ENCODE results near the gene ZNF579. TPM values are rescaled to one million over a fixed set of nuclear protein-coding genes. Genes with fewer than 3 reads are reported as not detected.

ZNF579 gene
- total RNA-seq, 1 donor from 2014 or later, result 35.0 TPM

GRCh38 chr19:55603581-55604292, 23.1 kb upstream of the ZNF579 start:
- Mint-ChIP-seq H3K27ac (peak overlapping the region; percentile 72), H3K9me3 (no peaks in the 10 kb centered on the region), H3K4me3 (no peak overlapping the region), H3K36me3 (peaks cover 8% of the 10 kb centered on the region), H3K27me3 (ENCODE audit: low read depth) (no peaks in the 10 kb centered on the region), H3K4me1 (peaks cover 33% of the 10 kb centered on the region)
- no peak for TF ChIP-seq CTCF (IDR thresholded peaks at IDR 0.05; ENCODE audit: unreplicated experiment)
- DNase-seq (ENCODE audit: low spot score in 2 of 2, unreplicated experiment in 2 of 2), result no peak

GRCh38 chr19:55603115-55603514, 22.5 kb upstream of the ZNF579 start:
- no peak for DNase-seq (ENCODE audit: low spot score in 2 of 2, unreplicated experiment in 2 of 2)
- TF ChIP-seq CTCF (IDR thresholded peaks at IDR 0.05; ENCODE audit: unreplicated experiment), result no peak
- Mint-ChIP-seq H3K4me3 (no peak overlapping the region), H3K36me3 (peaks cover 8% of the 10 kb centered on the region), H3K9me3 (no peaks in the 10 kb centered on the region), H3K27ac (peak overlapping the region; percentile 72), H3K4me1 (peaks cover 36% of the 10 kb centered on the region), H3K27me3 (ENCODE audit: low read depth) (no peaks in the 10 kb centered on the region)

GRCh38 chr19:55602104-55603001, 21.7 kb upstream of the ZNF579 start:
- peaks cover 9% of the 10 kb centered on the region for H3K36me3 Mint-ChIP-seq

GRCh38 chr19:55601084-55601483, 20.4 kb upstream of the ZNF579 start:
- Mint-ChIP-seq H3K4me1 (peaks cover 25% of the 10 kb centered on the region), H3K27ac (peak overlapping the region; percentile 83), H3K4me3 (peak overlapping the region; percentile 71), H3K36me3 (peaks cover 21% of the 10 kb centered on the region), H3K27me3 (ENCODE audit: low read depth) (no peaks in the 10 kb centered on the region), H3K9me3 (no peaks in the 10 kb centered on the region)
- TF ChIP-seq CTCF (IDR thresholded peaks at IDR 0.05; ENCODE audit: unreplicated experiment), result no peak
- no peak for DNase-seq (ENCODE audit: low spot score in 2 of 2, unreplicated experiment in 2 of 2)

More at GRCh38 chr19:55602104-55603001, 21.7 kb upstream of the ZNF579 start:
- TF ChIP-seq CTCF (IDR thresholded peaks at IDR 0.05; ENCODE audit: unreplicated experiment), result no peak
- H3K27me3 Mint-ChIP-seq (ENCODE audit: low read depth), result no peaks in the 10 kb centered on the region
- no peak overlapping the region for H3K27ac Mint-ChIP-seq
- DNase-seq (ENCODE audit: low spot score in 2 of 2, unreplicated experiment in 2 of 2), result no peak
- H3K4me1 Mint-ChIP-seq, result peaks cover 36% of the 10 kb centered on the region
- H3K9me3 Mint-ChIP-seq, result no peaks in the 10 kb centered on the region
- no peak overlapping the region for H3K4me3 Mint-ChIP-seq

GRCh38 chr19:55600662-55601028, 20.0 kb upstream of the ZNF579 start:
- TF ChIP-seq CTCF (IDR thresholded peaks at IDR 0.05; ENCODE audit: unreplicated experiment), result no peak
- Mint-ChIP-seq H3K9me3 (peaks cover 2% of the 10 kb centered on the region), H3K36me3 (peaks cover 25% of the 10 kb centered on the region), H3K27ac (peak overlapping the region; percentile 83), H3K4me3 (peak overlapping the region; percentile 71), H3K27me3 (ENCODE audit: low read depth) (no peaks in the 10 kb centered on the region), H3K4me1 (peaks cover 24% of the 10 kb centered on the region)
- no peak for DNase-seq (ENCODE audit: low spot score in 2 of 2, unreplicated experiment in 2 of 2)
